Femur (tissue), 1 donor: Measurements from ENCODE around the gene SNED1.

ENCODE experiments used
- DNase-seq: peaks from one replicate; pipeline ENCODE4 v3.0.0-alpha.2; 2017

Gene SNED1

DNA sequence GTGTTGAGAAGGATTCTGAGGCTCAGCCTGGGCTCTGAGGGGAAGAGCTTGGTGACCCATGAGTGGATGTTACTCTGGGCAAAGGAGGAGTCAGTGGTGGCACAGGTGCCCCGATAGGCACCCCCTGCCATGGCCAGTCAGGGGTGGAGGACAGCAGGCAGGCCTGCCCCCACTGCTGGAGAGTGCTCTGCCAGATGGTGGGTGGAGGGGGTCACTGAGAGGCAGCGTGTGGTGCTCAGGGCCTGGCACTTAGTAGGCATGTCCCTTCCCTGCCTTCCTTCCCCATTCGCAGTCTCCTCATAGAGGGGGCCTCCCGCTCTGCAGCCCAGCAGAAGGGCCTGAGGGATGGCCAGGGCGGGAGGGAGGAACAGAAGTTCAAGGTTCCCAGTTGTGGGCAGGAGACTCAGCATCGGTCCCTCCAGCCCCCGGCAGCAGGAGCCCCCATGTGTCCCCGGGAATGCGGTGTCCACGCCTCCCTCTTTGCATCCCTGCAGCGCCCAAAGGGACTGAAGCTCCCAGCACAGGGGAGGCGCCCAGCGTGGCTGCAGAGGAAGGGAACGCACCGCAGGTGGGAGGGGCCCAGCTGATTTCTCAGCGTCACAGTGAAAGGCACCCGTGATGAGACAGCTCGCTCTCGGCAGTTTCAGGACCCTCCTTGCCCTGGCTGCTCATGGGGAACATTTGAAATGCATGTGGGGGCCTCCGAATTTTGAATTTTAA lies 5.7 kb upstream of the SNED1 start:
- peak; percentile 21 for DNase-seq

DNA sequence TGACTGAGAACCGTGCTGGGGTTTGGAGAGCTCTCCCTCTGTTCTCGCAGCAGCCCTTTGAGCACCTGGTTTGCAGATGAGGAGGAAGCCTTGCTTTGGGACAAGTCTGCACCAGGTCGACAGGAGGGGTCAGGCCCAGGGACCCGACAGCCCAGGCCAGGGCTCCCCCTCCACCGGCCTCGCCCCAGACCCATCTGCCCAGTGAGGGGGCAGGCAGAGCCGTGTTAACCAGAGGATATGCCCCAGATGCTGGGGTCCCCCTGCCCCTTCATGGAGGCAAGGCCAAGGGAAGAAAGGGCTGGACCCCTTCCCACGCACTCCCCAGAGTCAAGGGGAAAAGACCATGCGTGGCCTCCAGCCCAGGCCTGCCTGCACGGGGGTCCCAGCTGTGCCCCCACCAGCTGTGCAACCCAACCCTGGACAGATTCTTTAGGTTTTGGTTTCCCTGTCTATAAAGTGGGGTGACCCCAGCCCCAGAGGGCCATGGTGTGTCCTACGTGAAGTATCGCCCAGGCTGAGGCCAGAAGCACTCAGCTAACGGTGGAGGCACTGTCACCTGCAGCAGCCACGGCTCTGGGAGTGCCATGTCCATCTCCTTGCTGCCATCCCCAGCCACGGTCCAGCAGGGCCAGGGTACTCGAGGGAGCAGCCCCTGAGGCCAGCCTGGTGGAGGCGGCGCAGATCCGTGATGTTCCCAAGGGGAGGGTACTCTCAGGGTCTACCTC lies 4.8 kb upstream of the SNED1 start:
- peak; percentile 14 for DNase-seq

DNA sequence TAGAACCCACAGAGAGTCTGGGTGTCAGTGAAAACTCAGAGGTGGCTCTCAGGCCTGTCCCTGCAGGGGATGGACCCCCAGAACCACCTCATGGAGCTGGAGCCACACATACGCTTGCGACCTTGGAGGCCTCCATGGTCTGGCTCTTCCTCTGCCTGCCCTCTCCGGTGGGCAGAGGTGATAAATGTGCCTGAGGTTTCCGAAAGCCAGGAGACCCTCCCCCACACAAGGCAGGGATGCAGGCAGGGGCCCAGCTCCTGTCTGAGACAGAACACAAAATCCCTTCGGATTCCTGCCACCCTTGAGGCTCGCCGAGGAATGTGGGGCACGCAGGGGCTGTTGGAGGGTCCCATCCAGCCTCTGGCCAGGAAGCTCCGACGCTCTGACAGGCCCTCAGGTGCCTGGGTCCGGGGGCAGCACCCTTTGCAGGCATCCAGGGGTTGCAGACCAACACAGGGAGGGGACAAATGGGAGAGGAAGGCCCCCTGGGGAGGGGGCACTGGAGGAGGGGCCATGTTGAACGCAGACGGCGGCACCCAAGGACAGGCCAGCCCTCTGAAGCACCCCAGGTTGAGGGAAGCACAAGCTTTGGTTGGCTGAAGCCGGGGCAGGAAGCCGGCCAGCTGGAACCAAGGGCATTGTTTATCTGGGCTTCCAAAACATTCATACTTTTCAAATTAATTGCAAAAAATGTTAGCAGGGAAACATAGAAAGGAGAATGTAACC lies 4.1 kb upstream of the SNED1 start:
- peak; percentile 16 for DNase-seq

DNA sequence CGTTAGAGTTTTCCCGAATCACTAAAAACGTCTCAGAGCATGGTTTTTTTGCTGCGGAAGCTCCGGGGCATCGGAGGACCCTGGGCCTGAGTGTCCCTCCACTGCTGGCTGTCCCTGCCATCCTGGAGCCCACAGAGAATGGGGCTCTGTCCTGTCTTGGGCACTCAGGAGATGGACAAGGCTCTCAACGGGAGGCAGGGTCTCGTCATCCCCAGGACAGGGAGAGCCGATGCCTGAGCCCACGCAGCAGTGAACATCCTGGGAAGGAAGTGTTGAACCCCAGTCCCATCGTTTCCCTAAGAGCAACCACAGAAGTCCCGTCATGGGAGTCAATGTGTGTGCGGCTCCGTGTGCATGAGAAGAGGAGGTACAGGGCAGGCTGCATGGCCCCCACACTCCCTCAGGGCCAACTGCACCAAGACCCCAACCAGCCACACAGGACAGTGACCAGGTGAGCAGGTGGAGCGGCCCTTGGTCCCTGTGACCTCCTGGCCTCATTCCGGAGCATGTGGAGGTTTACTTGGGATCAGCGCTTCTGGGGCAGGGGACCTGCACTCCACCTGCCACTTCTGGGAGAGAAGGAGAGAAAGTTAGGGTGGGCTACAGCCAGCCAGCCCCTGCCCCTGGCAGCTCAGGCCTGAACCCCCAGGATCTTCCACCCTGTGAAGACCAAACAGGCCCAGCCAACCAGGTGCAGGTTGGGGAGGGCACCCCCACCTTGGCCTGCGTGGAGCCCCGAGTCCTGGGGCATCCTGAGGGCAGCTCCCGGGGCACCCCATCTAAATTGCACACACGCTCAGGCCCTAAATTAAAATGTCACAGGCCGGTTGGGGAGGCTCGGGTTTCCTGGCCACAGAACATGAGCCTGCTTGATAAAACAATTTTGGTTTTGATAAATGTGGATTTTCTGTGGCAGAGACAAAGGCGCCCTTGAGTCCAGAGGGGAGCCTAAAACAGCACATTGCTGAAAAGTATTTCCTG lies 3.1 kb upstream of the SNED1 start:
- DNase-seq: peak; percentile 14

DNA sequence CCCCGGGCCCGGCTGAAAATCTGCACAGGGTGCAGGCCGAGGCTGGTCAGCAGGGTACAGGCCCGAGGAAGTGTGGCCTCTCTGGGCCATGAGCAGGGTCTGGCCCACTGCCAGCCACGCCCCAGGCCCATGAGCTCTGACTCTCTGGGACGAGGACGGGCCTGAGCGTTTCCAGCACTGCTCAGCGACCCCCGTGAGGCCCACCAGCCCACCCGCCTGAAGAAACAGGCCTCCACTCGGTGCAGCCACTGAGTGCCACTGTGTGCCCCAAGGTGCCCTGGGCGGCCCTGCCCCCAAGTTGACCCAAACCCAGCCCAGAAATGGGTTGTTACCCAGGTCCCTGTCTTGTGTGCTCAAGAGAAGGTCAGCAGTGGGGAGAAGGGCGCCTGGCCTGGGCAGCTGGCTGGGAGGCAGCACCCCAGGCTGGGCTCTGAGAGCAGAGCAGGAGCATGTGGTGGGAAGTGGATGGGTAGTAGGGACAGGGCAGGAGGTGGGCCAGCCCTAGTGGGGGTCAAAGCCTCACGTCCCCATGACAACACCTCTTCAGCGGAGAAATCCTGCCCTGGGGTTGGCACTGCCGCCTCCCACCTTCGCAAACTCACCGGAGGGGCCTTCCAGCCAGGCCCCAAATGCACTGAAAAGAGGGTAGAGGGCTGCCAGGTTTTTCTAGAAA lies 2.1 kb upstream of the SNED1 start:
- DNase-seq: no peak

DNA sequence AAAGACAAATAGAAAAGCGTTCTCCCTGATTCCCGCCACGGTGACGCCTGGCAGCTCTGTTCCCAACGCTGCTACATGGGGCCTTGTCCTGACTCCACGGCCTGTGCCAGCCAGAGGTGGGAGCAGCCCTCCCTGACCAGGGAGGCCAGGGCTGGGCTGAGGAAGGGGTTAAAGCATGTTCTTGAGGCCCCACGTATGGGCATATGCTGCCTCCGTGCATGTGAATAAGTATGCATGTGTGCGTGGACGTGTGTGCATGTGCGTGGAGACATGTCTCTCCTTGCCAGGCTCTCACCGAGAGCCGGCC lies 1.6 kb upstream of the SNED1 start:
- no peak for DNase-seq

DNA sequence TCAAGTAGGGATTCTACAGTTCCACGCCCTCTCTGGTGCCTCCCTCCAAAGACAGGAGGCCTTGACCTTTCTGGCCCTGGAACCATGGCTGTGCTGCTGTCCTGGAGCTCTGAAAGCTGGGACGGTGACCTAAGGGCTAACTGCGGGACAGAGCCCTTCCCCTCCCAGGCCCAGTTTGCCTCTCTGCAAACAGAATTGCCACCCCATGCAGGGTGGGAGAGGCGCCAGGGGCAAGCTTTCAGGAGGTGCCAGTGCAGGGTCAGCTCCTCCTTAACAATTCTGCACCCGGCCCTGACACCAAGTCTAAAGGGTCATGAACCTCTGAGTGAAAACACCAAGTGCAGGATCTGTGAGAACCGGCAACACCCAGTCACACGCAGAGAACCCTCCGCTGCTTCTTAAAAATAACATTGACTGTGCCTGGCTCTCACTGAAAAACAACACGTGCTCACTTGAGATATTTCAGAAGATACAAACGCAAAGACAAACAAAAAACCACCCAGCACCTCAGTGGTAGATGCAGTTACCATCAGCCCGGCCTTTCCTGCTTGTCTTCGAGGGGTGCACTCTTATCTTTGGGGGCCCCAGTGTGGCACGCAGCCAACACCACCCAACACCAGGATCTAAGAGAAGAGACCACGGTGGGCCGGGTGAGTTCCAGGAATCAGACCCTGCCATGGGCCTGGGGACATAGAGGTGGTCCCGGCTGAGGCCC lies 1.1 kb upstream of the SNED1 start:
- DNase-seq: peak; percentile 14

DNA sequence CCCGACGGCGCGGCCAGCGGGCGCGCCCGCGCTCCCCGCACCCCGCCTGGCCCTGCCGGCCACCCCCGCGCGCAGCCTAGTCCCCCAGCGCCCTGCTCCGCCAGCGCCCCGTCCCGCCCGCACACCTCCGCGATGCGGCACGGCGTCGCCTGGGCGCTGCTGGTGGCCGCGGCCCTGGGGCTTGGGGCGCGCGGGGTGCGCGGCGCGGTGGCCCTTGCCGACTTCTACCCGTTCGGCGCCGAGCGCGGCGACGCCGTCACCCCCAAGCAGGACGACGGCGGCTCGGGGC lies 232 bp downstream of the SNED1 start:
- no peak for DNase-seq

DNA sequence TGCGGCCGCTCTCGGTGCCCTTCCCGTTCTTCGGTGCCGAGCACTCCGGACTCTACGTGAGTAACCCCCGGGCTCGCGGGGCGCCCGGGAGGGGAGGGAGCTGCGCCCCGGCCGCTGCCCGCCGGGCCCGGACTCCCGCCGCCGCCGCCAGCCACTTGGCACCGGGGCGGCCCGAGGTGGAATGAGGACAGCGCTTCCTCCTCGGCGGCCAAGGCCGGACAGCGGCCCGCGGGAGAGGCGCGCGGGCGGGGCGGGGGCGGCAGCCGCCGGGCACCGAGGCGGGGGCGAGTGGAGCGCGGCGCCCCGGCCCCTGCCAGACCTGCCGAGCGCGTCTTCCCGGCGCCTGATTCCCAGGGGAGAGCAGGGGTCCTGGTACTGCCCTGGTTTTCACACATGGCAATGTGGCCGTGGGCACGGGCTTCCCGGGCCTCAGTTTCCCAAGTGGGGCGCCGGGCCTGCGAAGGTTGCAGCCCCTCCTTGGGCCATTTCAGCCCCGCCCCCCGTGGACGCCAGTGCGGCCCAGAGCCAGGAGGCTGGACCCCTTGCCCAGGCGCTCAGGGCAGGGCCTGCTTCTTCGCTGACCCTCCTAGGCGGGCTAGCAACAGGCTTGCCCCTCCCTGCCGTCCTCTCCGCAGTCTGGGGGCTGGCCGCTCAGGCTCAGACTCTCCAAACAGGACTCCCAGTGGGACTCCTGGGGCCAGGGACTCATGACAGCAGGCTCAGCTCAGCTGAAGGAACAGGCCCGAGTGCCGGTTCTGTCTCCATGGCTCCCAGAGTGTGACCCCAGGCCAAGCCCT lies 775 bp downstream of the SNED1 start:
- DNase-seq: peak; percentile 23

DNA sequence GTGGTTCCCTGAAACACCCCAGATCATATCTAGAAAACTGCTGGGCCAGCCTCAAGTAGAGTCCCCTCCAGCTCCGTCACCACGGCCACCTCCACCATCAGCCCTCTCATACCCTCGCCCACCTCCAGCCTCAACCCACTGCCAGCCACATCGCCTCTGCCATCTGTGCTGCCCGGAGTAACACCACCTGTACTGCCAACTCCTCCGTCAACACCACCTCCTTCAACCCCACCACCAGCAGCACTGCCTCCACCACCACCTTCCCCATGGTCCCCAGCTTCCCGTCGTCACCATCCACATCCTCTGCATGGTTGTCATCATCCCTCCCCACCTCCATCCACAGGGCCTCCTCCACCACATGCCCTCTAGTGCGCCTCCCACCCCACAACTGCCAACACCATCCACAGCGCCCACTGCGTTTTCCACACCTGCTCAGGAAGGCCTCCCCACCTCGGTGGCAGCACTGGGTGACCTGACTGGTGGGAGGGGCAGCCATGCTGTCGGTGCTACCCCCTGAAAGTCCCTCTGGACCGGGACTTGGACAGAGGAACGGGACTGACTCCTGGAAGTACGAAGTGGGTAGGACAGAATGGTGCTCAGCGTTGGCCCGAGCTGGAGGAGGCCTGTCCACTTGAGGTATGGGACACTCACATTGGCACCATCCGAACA lies 1.6 kb downstream of the SNED1 start:
- DNase-seq: no peak

DNA sequence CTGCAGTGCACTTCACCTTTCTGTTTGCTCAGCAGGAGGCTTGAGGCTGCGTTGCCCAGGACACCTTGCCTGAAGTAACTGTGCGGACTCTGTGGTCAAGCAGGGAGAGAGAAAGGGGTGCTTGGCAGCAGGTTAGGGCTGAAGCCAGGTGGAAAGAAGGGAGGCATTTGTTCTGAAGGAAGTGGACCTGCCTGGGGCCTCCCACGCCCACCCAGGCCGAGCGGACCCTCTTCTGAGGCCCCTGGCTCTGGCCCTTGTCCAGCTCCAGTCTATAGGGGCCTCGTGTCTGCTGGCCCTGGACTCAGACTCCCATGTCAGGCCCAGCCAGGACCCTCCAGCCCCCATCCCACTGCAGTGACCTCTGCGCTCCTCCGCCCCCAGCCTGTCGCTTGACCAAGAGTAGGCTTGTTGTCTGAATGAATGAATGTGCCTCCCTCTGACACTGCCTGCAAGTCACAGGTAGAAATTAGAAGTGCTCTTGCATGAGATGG lies 2.5 kb downstream of the SNED1 start:
- DNase-seq: no peak

DNA sequence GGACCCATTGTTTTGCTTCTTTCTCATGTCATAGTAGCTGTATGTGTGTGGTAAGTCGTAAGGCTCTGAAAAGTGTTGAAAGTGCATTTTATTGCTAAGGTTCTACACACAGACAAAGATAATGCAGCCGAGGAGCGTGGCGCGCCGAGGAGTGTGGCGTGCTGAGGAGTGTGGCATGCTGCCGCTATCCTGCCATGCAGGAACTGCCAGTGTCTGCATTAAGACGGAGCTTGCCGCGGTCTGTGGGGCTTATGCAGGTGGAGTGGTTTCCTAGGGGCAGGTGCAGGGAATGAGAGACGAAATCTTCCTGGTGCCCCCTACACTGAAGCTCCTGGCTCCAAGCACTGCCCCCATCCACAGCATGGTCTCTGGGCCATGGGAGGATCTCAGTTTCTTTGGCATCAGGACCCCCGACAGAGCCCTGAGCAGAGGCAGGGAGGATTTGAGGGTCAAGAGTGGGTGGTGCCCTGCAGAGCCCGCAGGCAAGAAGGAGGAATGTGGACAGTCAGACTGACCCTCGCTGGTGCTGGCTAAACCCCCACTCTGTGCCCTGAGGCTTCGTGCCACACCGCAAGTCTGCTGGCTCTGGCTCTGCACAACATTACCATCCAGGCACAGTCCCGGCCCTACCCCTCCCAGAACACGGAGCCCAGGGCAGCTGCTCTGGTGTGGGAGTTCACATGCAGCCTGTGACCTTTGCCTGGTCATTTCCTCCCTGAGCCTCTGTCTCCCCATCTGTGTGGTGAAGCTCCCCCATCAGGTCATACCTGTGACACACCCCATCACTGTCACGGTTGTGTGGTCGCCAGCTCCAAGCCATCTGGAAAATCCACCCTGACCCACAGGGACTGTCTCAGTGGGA lies 3.2 kb downstream of the SNED1 start:
- DNase-seq: no peak

DNA sequence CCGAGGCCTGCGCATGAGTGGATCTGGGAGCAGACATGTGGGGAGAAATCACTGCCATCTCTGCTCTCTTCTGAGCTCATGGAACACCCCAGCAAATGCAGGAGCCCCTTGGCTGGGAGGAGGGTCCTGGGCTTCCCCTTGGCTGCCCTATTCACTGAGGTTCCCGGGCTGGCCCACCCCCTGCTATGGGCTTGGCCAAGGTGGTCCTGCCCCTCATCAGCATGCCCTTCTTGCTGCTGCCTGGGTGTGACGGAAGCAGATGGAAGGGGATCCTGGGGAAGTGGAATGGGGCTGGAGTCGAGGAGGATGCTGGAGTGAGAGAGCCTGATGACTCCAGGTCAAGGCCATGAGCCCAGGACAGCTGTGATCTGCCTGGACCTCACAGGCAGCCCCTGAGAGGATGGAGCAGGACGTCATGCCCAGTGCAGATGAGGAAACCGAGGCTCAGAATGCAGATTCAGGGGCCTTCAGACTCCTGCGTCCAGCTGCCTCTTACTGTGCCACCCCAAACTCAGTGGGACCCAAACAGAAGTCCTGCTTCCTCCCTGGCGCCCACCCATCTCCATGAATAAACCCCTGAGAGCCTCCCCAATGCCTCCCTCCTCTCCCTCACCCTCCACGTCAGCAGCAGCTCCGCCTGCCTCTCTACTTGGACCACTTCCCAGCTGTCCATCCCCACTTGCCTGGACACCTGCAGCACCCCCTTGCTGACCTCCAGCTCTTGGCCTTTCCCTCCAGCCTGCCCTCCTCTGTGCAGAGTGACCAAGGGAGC lies 4.0 kb downstream of the SNED1 start:
- DNase-seq: no peak

DNA sequence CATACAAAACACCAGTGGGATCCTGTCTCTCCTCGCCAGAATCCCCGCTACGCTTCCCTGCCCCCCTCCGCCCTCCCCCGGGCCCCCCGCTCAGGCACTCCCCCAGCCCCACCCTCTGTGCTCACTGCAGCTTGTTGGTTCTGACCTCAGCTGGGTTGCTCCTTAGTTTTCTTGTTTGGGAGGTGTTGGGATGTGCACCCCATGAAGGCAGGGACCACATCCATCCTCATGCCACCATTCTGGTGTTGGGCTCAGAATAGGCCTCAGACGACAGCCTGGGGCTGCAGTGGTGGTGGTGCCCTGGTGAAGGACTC lies 4.6 kb downstream of the SNED1 start:
- no peak for DNase-seq

DNA sequence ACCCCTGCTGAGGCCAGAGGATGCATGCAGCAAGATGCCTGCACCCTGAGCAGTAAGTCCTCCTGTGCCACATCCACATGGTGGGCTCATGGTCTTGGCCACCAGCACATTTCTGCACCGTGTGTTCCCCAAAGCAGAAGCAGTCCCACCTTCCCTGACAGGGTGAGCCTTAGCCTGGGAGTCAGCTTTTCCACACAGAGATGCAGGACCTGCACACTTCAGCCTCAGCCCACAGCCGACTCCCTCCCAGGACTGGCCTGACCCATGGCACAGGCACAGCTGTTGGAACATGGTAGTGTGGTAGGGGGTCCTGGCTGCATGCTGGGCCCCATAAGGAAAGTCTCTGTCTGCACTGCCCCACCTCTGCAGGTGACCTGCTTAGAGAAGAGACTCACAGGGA lies 5.0 kb downstream of the SNED1 start:
- no peak for DNase-seq

DNA sequence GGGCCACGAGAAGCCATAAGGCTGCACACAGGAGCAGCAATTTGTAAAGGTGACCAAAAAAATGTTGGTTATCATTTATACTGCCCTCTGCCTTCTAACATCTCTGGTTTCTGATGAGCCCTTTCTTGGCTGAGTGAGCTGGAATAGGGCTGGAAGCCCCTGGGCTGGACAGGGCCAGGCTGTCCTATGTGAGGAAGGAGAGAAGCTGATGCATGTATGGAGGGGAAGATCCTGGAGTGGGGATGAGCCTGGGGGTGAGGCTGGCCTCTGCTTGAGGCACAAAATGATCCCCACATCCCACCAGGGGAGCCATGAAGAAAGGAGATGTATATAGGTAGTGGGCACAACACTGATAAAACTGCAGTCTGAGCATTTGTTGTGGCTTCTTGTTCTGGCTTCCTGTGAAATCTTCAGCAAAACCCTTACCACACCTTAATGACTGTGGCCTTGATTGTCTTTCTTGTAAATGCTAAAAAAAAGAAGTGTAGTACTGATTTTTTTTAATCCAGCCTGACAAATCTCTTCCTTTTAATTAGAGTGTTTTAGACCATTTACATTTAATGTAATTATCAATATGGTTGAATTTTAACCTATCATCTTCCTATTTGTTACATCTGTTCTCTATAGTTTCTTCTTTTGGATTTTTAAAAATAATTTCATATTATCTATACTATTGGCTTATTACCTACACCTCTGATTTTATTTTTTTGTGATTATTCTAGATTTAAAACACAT lies 5.6 kb downstream of the SNED1 start:
- no peak for DNase-seq

DNA sequence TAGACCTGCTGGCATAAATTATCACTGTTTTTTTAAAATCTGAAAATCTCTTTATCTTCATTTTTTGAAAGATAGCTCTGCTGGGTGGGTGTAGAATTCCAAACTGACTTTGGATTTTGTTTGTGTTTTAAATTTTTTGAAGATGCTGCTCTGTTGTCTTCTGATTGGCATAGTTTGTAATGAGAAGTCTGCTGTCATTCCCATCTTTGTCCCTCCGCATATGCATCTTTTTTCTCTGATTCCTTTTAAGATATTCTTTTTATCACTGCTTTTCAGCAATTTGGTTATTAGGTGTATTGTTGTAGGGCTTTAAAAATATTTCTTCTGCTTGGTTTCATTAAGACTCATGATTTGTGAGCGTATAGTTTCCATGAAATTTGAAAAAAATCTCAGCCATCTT lies 7.2 kb downstream of the SNED1 start:
- no peak for DNase-seq

DNA sequence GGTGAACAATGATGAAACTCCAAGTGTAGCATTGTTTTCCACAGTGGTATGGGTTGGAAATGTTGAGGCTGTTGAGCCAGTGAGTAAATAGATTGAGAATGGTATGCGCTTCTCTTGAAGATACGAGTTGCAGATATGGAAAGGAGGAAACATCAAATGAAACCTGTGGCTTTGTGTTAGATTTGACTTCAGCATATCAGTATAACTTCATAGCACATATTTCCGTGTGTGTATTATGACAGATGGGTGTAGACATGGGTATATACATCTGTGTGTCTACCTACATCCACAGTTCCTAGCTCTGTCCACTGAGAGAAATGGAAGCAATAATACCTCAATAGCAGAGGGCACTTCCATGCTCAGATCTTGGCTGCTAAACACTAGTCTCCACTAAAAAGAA lies 8.0 kb downstream of the SNED1 start:
- no peak for DNase-seq
